ENCODE data around the gene VEGFC. TPM values are rescaled to one million over a fixed set of nuclear protein-coding genes. Genes with fewer than 3 reads are reported as not detected.

VEGFC gene
- total RNA-seq, 5 donors from 2014 or later (not counting 1 experiment from before 2014, with no cell fraction given) = 0.13 to 0.18 TPM; not detected in 3

DNA sequence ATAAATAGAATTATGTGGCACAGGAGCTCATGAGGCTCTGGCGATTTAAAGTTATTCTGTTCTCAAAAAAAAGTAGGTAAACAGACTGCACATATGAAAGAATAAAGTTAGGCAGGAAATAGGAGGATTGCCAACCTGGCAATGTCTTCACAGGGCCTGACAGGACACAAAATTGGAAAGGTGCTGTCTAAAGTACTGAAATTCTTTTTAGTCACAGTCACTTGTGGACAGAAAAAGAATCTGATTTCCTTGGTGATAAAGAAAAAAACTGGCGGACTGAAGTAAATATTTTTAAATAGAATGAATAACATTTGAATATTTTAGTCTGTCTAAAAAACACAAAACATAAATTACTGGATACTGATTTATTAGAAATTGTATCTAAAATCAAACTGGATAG is 124.4 kb downstream of the VEGFC start:
- Histone ChIP-seq H3K4me3 (ENCODE audit: control insufficient read depth in 1 of 2, extremely low read depth in 1 of 2, low read length in 1 of 2) (no peak overlapping the region), H3K27ac (ENCODE audit: low read length) (no peak overlapping the region), H3K4me1 (ENCODE audit: control insufficient read depth in 1 of 2, extremely low read depth in 1 of 2, insufficient read depth in 2 of 2, low read length in 2 of 2) (no peaks in the 10 kb centered on the region), H3K9me3 (no peaks in the 10 kb centered on the region), H3K36me3 (ENCODE audit: control insufficient read depth in 2 of 2, extremely low read depth in 1 of 2, insufficient read depth in 1 of 2, low read length in 1 of 2) (no peaks in the 10 kb centered on the region), H3K27me3 (replicated peaks in 1 of 2; ENCODE audit: control insufficient read depth in 2 of 2, extremely low read depth in 1 of 2, insufficient read depth in 2 of 2, low read length in 1 of 2) (no peaks in the 10 kb centered on the region)
- DNase-seq (no peak), ATAC-seq (replicated peaks in 1 of 4) (no peak)
- no peaks in the 10 kb centered on the region for H3K36me3 Mint-ChIP-seq
- no peak overlapping the region for H3K4me3 Mint-ChIP-seq
- H3K4me1 Mint-ChIP-seq = no peaks in the 10 kb centered on the region
- H3K27me3 Mint-ChIP-seq = no peaks in the 10 kb centered on the region
- no peak overlapping the region for H3K27ac Mint-ChIP-seq
- CTCF ChIA-PET = interaction anchor here in 1 of 2 donors (0.9 kb wide), 1 partner anchor 1493 kb away, joined by 3 read pairs; no protein-coding TSS in a partner anchor
- WGBS (ENCODE audit: insufficient coverage) = 0% methylated on average over 1 of the region's 2 CpGs
- peaks cover 0 to 6% (median 0%) of the 10 kb centered on the region in 3 donors for H3K9me3 Mint-ChIP-seq
- POLR2A ChIA-PET = interaction anchor here in 1 of 2 donors (0.6 kb wide), 1 partner anchor 38 kb away, joined by 4 read pairs; no protein-coding TSS in a partner anchor

- Mint-ChIP-seq H3K27ac (no peak overlapping the region), H3K4me3 (no peak overlapping the region), H3K9me3 (peaks cover 0 to 6% (median 0%) of the 10 kb centered on the region in 3 donors), H3K36me3 (no peaks in the 10 kb centered on the region), H3K27me3 (no peaks in the 10 kb centered on the region), H3K4me1 (no peaks in the 10 kb centered on the region)
- DNase-seq (no peak), ATAC-seq (replicated peaks in 1 of 4) (no peak)
- H3K4me3 ChIP-seq (ENCODE audit: control insufficient read depth in 1 of 2, extremely low read depth in 1 of 2, low read length in 1 of 2) = no peak overlapping the region
- H3K4me1 ChIP-seq (ENCODE audit: control insufficient read depth in 1 of 2, extremely low read depth in 1 of 2, insufficient read depth in 2 of 2, low read length in 2 of 2) = no peaks in the 10 kb centered on the region
- H3K9me3 ChIP-seq = no peaks in the 10 kb centered on the region
- no CpG with 5 or more reads among the region's 4 CpGs for WGBS (ENCODE audit: insufficient coverage)
- H3K27me3 ChIP-seq (replicated peaks in 1 of 2; ENCODE audit: control insufficient read depth in 2 of 2, extremely low read depth in 1 of 2, insufficient read depth in 2 of 2, low read length in 1 of 2) = no peaks in the 10 kb centered on the region
- H3K36me3 ChIP-seq (ENCODE audit: control insufficient read depth in 2 of 2, extremely low read depth in 1 of 2, insufficient read depth in 1 of 2, low read length in 1 of 2) = no peaks in the 10 kb centered on the region
- H3K27ac ChIP-seq (ENCODE audit: low read length) = no peak overlapping the region
- ChIA-PET CTCF (no interaction called here), POLR2A (no interaction called here)
Measured at GRCh38 chr4:176664964-176665363, 127.8 kb downstream of the VEGFC start.

- Histone ChIP-seq H3K36me3 (ENCODE audit: control insufficient read depth in 2 of 2, extremely low read depth in 1 of 2, insufficient read depth in 1 of 2, low read length in 1 of 2) (no peaks in the 10 kb centered on the region), H3K9me3 (no peaks in the 10 kb centered on the region), H3K27ac (ENCODE audit: low read length) (no peak overlapping the region), H3K27me3 (replicated peaks in 1 of 2; ENCODE audit: control insufficient read depth in 2 of 2, extremely low read depth in 1 of 2, insufficient read depth in 2 of 2, low read length in 1 of 2) (no peaks in the 10 kb centered on the region), H3K4me1 (ENCODE audit: control insufficient read depth in 1 of 2, extremely low read depth in 1 of 2, insufficient read depth in 2 of 2, low read length in 2 of 2) (no peaks in the 10 kb centered on the region), H3K4me3 (ENCODE audit: control insufficient read depth in 1 of 2, extremely low read depth in 1 of 2, low read length in 1 of 2) (no peak overlapping the region)
- 72% methylated on average over 5 of the region's 5 CpGs for WGBS (ENCODE audit: insufficient coverage)
- H3K27me3 Mint-ChIP-seq = no peaks in the 10 kb centered on the region
- DNase-seq = no peak
- no peaks in the 10 kb centered on the region for H3K36me3 Mint-ChIP-seq
- ChIA-PET POLR2A (no interaction called here), CTCF (no interaction called here)
- H3K9me3 Mint-ChIP-seq = peaks cover 2 to 7% (median 6%) of the 10 kb centered on the region in 3 donors
- H3K4me3 Mint-ChIP-seq = no peak overlapping the region
- ATAC-seq (replicated peaks in 1 of 4) = no peak
- H3K4me1 Mint-ChIP-seq = no peaks in the 10 kb centered on the region
- no peak overlapping the region for H3K27ac Mint-ChIP-seq
Measured at GRCh38 chr4:176660561-176660960, 132.2 kb downstream of the VEGFC start.

- H3K27ac ChIP-seq (ENCODE audit: low read length) = no peak overlapping the region
- ChIA-PET POLR2A (no interaction called here), CTCF (no interaction called here)
- no peaks in the 10 kb centered on the region for H3K4me1 ChIP-seq (ENCODE audit: control insufficient read depth in 1 of 2, extremely low read depth in 1 of 2, insufficient read depth in 2 of 2, low read length in 2 of 2)
- H3K4me3 Mint-ChIP-seq = no peak overlapping the region
- no peaks in the 10 kb centered on the region for H3K36me3 ChIP-seq (ENCODE audit: control insufficient read depth in 2 of 2, extremely low read depth in 1 of 2, insufficient read depth in 1 of 2, low read length in 1 of 2)
- peaks cover 0 to 7% (median 2%) of the 10 kb centered on the region in 3 donors for H3K9me3 Mint-ChIP-seq
- no peak overlapping the region for H3K4me3 ChIP-seq (ENCODE audit: control insufficient read depth in 1 of 2, extremely low read depth in 1 of 2, low read length in 1 of 2)
- H3K27me3 Mint-ChIP-seq = no peaks in the 10 kb centered on the region
- H3K27ac Mint-ChIP-seq = no peak overlapping the region
- H3K4me1 Mint-ChIP-seq = no peaks in the 10 kb centered on the region
- H3K27me3 ChIP-seq (replicated peaks in 1 of 2; ENCODE audit: control insufficient read depth in 2 of 2, extremely low read depth in 1 of 2, insufficient read depth in 2 of 2, low read length in 1 of 2) = no peaks in the 10 kb centered on the region
- ATAC-seq (replicated peaks in 1 of 4) (no peak), DNase-seq (no peak)
- WGBS (ENCODE audit: insufficient coverage) = 100% methylated on average over 2 of the region's 3 CpGs
- H3K36me3 Mint-ChIP-seq = no peaks in the 10 kb centered on the region
- no peaks in the 10 kb centered on the region for H3K9me3 ChIP-seq
Measured at GRCh38 chr4:176656108-176656507, 136.6 kb downstream of the VEGFC start.

DNA sequence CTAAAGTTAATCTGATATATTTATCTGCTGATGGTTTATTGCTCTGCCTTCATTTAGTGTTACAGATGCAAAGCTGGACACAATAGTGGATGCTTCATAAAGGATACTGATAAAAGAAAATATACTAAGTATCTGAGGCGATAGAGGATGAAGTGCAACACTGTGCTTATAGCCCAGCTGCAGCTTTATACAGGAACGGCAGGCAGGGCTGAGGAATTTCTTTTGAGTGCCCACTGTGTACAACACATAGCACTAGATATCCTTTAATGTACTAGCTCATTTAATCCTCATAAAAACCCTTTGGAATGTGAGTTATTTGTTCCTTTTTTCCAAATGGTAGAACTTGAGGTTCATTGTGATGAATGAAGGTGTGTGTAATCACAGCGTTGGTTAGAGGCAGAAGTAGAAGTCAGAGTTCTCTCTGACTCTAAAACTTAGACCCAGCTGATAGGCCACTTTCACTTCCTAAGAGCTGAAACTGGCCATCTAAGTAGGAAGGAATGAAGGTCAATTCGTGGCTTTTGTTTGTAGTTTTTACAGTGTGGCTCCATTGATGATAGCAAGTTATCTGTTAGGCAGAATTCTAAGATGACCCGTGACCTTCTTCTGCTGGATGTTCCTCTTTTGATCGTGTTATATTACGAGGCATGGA is 138.0 kb downstream of the VEGFC start:
- Mint-ChIP-seq H3K36me3 (no peaks in the 10 kb centered on the region), H3K4me1 (no peaks in the 10 kb centered on the region), H3K27ac (no peak overlapping the region), H3K27me3 (no peaks in the 10 kb centered on the region), H3K4me3 (no peak overlapping the region), H3K9me3 (peaks cover 2 to 7% (median 3%) of the 10 kb centered on the region in 3 donors)
- CTCF ChIA-PET = no interaction called here
- DNase-seq (no peak), ATAC-seq (replicated peaks in 1 of 4) (no peak)
- no peaks in the 10 kb centered on the region for H3K27me3 ChIP-seq (replicated peaks in 1 of 2; ENCODE audit: control insufficient read depth in 2 of 2, extremely low read depth in 1 of 2, insufficient read depth in 2 of 2, low read length in 1 of 2)
- H3K36me3 ChIP-seq (ENCODE audit: control insufficient read depth in 2 of 2, extremely low read depth in 1 of 2, insufficient read depth in 1 of 2, low read length in 1 of 2) = no peaks in the 10 kb centered on the region
- H3K4me3 ChIP-seq (ENCODE audit: control insufficient read depth in 1 of 2, extremely low read depth in 1 of 2, low read length in 1 of 2) = no peak overlapping the region
- 33% methylated on average over 1 of the region's 7 CpGs for WGBS (ENCODE audit: insufficient coverage)
- no peak overlapping the region for H3K27ac ChIP-seq (ENCODE audit: low read length)
- H3K9me3 ChIP-seq = no peaks in the 10 kb centered on the region
- no peaks in the 10 kb centered on the region for H3K4me1 ChIP-seq (ENCODE audit: control insufficient read depth in 1 of 2, extremely low read depth in 1 of 2, insufficient read depth in 2 of 2, low read length in 2 of 2)
- POLR2A ChIA-PET = no interaction called here

DNA sequence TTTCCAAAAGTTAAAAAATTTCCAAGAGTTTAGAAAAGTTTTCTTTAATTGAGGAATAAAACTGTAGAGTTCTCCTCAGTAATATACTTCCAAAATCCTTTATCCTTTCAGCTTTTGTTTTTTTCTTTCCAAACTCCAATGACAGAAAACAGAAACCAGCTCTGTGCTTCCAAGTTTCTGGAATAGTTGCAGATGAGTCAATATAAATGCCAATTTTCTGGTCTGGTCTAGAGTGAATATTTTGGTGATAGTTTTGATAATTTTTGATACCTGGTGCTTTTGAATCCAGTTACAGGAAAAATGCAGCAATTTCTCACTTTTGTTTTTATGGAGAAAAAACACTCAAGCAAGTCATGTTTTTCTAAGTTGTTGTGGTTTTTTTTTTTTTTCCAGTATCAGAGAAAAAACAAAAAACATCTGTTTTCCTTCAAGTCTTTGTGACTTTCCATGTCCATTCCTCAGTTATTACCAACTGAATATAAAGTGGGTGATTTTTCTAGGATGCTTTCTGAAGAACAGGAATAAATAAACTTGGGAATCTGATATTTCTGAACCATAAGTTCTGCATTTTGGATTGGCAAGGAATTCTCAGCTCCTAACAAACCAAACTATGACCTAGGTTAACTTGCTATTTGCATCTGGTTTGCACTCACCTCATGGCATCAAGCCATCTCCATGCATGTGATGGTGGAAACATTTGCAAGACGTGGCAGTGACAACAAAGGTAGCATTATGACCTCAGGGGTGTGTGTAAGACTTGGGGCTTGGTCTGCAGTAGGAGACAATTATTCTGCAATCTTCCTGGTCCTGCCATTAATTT is 139.1 kb downstream of the VEGFC start:
- Mint-ChIP-seq H3K27me3 (no peaks in the 10 kb centered on the region), H3K36me3 (no peaks in the 10 kb centered on the region), H3K4me3 (no peak overlapping the region), H3K4me1 (no peaks in the 10 kb centered on the region), H3K9me3 (peaks cover 2 to 4% (median 3%) of the 10 kb centered on the region in 3 donors), H3K27ac (no peak overlapping the region)
- WGBS (ENCODE audit: insufficient coverage) = no CpG with 5 or more reads among the region's 1 CpG
- Histone ChIP-seq H3K27ac (ENCODE audit: low read length) (no peak overlapping the region), H3K4me1 (ENCODE audit: control insufficient read depth in 1 of 2, extremely low read depth in 1 of 2, insufficient read depth in 2 of 2, low read length in 2 of 2) (no peaks in the 10 kb centered on the region), H3K4me3 (ENCODE audit: control insufficient read depth in 1 of 2, extremely low read depth in 1 of 2, low read length in 1 of 2) (no peak overlapping the region), H3K27me3 (replicated peaks in 1 of 2; ENCODE audit: control insufficient read depth in 2 of 2, extremely low read depth in 1 of 2, insufficient read depth in 2 of 2, low read length in 1 of 2) (no peaks in the 10 kb centered on the region), H3K9me3 (no peaks in the 10 kb centered on the region), H3K36me3 (ENCODE audit: control insufficient read depth in 2 of 2, extremely low read depth in 1 of 2, insufficient read depth in 1 of 2, low read length in 1 of 2) (no peaks in the 10 kb centered on the region)
- CTCF ChIA-PET = no interaction called here
- DNase-seq = no peak
- no peak for ATAC-seq (replicated peaks in 1 of 4)
- POLR2A ChIA-PET = no interaction called here
